Measurements from ENCODE around the gene HOATZ. TPM values are rescaled to one million over a fixed set of nuclear protein-coding genes. Genes with fewer than 3 reads are reported as not detected.

HOATZ gene
- total RNA-seq, 1 donor = not detected

DNA sequence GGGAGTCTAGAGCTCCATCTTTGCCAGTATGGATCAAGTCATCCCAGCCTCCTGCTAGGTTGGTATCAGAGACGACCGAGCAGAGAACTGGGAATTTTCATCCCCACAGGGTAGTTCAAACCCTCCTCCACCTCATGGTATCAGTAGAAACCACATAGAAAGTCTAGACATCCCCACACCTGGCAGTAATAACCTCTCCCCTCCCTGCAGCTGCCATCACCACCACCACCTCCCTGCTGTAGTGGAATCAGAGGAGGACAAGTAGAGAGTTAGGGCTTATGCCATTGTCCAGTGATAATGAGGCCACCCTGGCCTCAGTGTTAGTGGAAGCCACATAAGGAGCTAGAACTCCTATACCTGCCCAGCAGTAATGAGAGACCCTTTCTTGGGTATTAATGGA is 36.7 kb upstream of the HOATZ start:
- H2AFZ ChIP-seq (ENCODE audit: low read length) = no peak overlapping the region
- H3K27me3 ChIP-seq (ENCODE audit: insufficient read depth, low read length) = no peaks in the 10 kb centered on the region
- H3K36me3 ChIP-seq (ENCODE audit: insufficient read depth, low read length) = no peaks in the 10 kb centered on the region
- H3K9me3 ChIP-seq (ENCODE audit: low read depth, low read length) = peaks cover under 1% of the 10 kb centered on the region
- H3K4me3 ChIP-seq (ENCODE audit: insufficient read depth, low read length) = no peak overlapping the region
- H3K79me2 ChIP-seq (ENCODE audit: insufficient read depth, low read length) = no peaks in the 10 kb centered on the region
- no peaks in the 10 kb centered on the region for H3K4me1 ChIP-seq (ENCODE audit: insufficient read depth, low read length)
- H3K27ac ChIP-seq (ENCODE audit: low read depth, low read length) = no peak overlapping the region
- DNase-seq (ENCODE audit: insufficient read length, low spot score, missing footprints) = no peak
- H4K20me1 ChIP-seq (ENCODE audit: insufficient read depth, low read length) = no peaks in the 10 kb centered on the region
- TF ChIP-seq, protein P1, sequence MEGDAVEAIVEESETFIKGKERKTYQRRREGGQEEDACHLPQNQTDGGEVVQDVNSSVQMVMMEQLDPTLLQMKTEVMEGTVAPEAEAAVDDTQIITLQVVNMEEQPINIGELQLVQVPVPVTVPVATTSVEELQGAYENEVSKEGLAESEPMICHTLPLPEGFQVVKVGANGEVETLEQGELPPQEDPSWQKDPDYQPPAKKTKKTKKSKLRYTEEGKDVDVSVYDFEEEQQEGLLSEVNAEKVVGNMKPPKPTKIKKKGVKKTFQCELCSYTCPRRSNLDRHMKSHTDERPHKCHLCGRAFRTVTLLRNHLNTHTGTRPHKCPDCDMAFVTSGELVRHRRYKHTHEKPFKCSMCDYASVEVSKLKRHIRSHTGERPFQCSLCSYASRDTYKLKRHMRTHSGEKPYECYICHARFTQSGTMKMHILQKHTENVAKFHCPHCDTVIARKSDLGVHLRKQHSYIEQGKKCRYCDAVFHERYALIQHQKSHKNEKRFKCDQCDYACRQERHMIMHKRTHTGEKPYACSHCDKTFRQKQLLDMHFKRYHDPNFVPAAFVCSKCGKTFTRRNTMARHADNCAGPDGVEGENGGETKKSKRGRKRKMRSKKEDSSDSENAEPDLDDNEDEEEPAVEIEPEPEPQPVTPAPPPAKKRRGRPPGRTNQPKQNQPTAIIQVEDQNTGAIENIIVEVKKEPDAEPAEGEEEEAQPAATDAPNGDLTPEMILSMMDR (IDR thresholded peaks at IDR 0.05; ENCODE audit: extremely low read depth, low read depth, low read length) = no peak
- no peak overlapping the region for H3K4me2 ChIP-seq (ENCODE audit: insufficient read depth, low read length)

DNA sequence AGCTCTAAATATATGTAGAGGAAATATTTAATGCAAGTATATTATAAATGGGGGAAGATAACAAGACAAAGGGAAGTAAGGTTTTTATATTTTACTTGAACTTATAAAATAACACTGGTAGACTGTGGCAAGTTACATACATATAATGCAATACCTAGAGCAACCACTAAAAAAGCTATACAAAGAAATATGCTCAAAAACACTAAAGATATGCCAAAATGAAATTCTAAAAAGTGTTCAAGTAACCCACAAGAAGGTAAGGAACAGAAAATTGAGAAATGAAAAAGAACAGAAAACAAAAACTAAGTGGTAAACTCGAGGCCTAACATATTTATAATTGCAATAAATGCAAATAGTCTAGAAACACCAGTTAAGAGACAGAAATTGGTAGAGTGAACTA is 34.9 kb upstream of the HOATZ start:
- Histone ChIP-seq H3K4me2 (ENCODE audit: insufficient read depth, low read length) (no peak overlapping the region), H3K4me3 (ENCODE audit: insufficient read depth, low read length) (no peak overlapping the region), H3K79me2 (ENCODE audit: insufficient read depth, low read length) (no peaks in the 10 kb centered on the region), H4K20me1 (ENCODE audit: insufficient read depth, low read length) (no peaks in the 10 kb centered on the region), H3K9me3 (ENCODE audit: low read depth, low read length) (peaks cover 4% of the 10 kb centered on the region), H3K4me1 (ENCODE audit: insufficient read depth, low read length) (no peaks in the 10 kb centered on the region), H3K27ac (ENCODE audit: low read depth, low read length) (no peak overlapping the region), H2AFZ (ENCODE audit: low read length) (no peak overlapping the region), H3K36me3 (ENCODE audit: insufficient read depth, low read length) (no peaks in the 10 kb centered on the region), H3K27me3 (ENCODE audit: insufficient read depth, low read length) (no peaks in the 10 kb centered on the region)
- DNase-seq (ENCODE audit: insufficient read length, low spot score, missing footprints) = no peak
- TF ChIP-seq, protein P1 (IDR thresholded peaks at IDR 0.05; ENCODE audit: extremely low read depth, low read depth, low read length) = no peak

DNA sequence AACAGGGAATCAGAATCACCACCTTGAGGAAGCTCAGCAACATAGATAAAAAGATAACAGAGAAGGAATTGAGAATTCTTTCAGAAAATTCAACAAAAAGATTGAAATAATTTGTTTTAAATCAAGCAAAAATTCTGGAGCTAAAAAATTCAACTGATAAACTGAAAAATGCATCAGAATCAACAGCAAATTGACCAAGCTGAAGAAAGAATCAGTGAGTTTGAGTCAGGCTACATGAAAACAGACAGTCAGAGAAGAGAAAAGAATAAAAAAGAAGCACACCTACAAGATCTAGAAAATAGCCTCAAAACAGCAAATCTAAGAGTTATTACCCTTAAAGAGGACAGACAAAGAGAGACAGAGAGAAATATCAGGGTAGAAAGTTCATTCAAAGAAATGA is 31.1 kb upstream of the HOATZ start:
- H3K4me3 ChIP-seq (ENCODE audit: insufficient read depth, low read length) = no peak overlapping the region
- H4K20me1 ChIP-seq (ENCODE audit: insufficient read depth, low read length) = no peaks in the 10 kb centered on the region
- no peaks in the 10 kb centered on the region for H3K79me2 ChIP-seq (ENCODE audit: insufficient read depth, low read length)
- TF ChIP-seq, protein P1 (IDR thresholded peaks at IDR 0.05; ENCODE audit: extremely low read depth, low read depth, low read length) = no peak
- no peak overlapping the region for H3K27ac ChIP-seq (ENCODE audit: low read depth, low read length)
- H3K4me1 ChIP-seq (ENCODE audit: insufficient read depth, low read length) = no peaks in the 10 kb centered on the region
- DNase-seq (ENCODE audit: insufficient read length, low spot score, missing footprints) = no peak
- H3K27me3 ChIP-seq (ENCODE audit: insufficient read depth, low read length) = no peaks in the 10 kb centered on the region
- no peak overlapping the region for H2AFZ ChIP-seq (ENCODE audit: low read length)
- no peak overlapping the region for H3K4me2 ChIP-seq (ENCODE audit: insufficient read depth, low read length)
- peaks cover 4% of the 10 kb centered on the region for H3K9me3 ChIP-seq (ENCODE audit: low read depth, low read length)
- H3K36me3 ChIP-seq (ENCODE audit: insufficient read depth, low read length) = no peaks in the 10 kb centered on the region

DNA sequence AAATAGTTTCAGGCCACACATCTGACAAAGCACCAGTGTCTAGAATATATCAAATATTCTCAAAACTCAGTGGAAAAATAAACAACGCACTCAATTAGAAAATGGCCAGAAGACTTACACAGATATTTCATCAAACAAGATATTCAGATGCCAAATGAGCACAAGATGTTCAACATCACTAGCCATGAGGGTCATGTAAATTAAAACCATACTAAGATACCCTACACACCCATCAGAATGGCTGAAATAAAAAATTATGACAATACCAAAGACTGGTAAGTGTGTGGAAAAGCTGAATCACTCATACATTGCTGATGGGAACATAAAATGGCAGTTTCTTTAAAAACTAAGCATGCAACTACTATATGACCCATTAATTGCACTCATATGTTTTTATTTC is 24.1 kb upstream of the HOATZ start:
- Histone ChIP-seq H3K79me2 (ENCODE audit: insufficient read depth, low read length) (no peaks in the 10 kb centered on the region), H3K36me3 (ENCODE audit: insufficient read depth, low read length) (no peaks in the 10 kb centered on the region), H3K4me1 (ENCODE audit: insufficient read depth, low read length) (no peaks in the 10 kb centered on the region), H3K27ac (ENCODE audit: low read depth, low read length) (no peak overlapping the region), H3K4me3 (ENCODE audit: insufficient read depth, low read length) (no peak overlapping the region), H2AFZ (ENCODE audit: low read length) (no peak overlapping the region), H3K9me3 (ENCODE audit: low read depth, low read length) (no peaks in the 10 kb centered on the region), H3K27me3 (ENCODE audit: insufficient read depth, low read length) (peaks cover 8% of the 10 kb centered on the region), H4K20me1 (ENCODE audit: insufficient read depth, low read length) (no peaks in the 10 kb centered on the region), H3K4me2 (ENCODE audit: insufficient read depth, low read length) (no peak overlapping the region)
- TF ChIP-seq, protein P1 (IDR thresholded peaks at IDR 0.05; ENCODE audit: extremely low read depth, low read depth, low read length) = no peak
- DNase-seq (ENCODE audit: insufficient read length, low spot score, missing footprints) = no peak
